Amygdala (tissue), 56 donors: Measurements from ENCODE around the gene TEX38.

Experiments
- DNase-seq, 56 donors: peaks; one replicate each; lab custom pipeline; 2025; lab: John Stamatoyannopoulos, UW

TEX38 gene

DNA sequence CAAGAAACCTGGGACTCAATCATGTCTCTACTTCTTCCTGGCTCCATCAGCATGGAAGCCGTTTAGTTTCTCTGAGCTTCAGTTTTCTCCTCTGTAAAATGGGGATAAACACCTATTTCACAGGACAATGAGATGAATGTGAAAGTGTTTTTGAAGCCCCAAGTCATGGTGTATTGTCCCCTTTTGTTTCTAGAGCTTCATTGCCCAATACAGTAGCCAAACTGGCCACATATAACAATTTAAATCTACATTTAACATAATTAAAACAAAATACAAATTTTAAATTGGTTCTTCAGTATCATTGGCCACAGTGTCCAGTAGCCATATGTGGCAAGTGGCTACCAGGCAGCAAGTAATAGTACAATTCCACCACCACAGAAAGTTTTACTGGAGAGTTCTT, 49.5 kb downstream of the TEX38 start:
- no peak for DNase-seq

DNA sequence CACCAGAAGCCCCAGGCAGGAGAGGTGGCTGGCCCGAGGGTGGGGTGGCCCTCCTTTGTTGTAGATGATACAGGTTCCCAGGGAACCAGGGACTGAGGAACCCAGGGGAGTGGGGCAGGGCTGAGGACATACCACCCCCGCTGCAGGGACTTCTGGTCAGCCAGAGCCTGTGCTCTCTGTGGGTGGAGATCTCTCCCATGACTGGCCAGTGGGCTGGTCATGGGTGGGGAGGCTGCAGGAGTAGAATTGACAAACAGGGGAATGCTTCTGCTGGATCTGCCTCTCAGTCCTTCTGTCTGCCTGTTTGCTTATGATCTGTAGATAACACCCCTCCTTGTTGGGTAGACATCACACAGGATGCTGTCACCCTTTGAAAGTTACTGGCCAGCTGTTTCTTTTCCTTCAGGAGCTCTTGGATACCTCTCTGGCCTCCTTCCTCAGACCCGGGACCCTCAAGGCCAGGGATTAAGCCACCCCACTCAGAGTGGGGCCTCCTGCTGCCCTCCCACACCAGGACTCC, 50.1 kb downstream of the TEX38 start:
- no peak for DNase-seq
